ENCODE data around the gene SYNJ2.
A peak's percentile ranks its signal among the peaks of the same experiment; 100 is the strongest.

SYNJ2 gene

GRCh38 chr6:157997893-157998608 is 16.4 kb downstream of the SYNJ2 start:
- DNase-seq: no peak

DNA sequence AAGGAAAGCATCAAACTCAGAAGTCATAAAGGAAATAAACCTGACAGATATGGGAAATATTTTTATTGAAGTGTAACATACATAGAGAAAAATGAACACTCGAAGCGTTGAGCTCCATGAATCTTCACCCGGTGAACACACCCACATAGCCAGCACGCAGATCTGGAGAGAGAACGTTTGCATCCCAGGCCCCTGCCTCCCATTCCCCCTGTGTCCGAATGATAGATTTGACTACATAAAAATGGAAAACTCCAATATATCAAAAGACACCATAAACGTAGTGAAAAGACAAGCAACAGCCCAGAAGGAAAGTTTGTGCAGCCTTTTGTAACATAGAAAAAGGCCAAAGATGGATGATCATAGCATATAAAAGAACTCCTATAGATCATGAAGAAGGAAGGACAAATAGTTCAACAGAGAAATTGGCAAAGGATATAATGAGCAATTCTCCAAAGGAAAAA is 17.1 kb downstream of the SYNJ2 start:
- DNase-seq: no peak

- peak in 37 of 51 donors; percentile 15 to 92 (median 67) for DNase-seq
Measured at GRCh38 chr6:157999168-158000051, 17.7 kb downstream of the SYNJ2 start.

DNA sequence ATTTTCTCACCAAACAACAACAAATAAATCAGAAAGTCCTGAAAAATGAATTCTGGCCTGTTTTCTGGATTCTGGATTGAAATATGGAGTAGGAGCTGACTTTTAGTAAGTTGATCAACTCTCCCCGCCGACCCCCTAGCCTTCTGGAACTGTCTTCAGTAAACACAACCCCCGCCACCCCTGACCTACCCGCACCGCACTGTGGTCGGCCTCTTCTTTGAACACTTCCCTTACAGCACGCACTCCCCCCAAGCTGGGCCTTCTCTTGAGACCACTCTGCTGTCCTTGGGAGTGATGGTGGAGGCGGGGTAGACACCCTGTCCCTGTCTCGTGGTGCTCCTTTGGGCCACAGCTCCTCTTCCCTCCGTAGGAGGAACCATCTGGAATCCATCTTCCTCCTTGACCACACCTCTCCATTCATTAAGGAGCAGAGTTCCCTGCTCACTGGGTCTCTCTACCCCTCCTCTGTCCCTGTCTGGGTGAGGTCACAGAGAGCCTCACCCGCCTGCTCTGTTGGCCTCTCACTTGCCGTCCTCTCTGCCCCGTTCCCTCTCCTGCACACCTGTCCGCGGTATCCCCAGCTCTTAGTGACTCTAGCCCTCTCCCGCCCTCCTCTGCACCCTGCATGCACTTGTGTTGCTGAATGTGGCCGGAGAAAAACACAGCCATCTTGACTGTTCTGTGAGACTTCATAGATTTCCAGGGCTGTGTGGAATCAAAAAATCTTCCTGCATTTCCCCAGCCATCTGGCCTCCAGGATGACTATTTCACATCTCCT is 19.1 kb downstream of the SYNJ2 start:
- DNase-seq: no peak

- DNase-seq: peak in 1 of 51 donors; percentile 37
Measured at GRCh38 chr6:158002249-158002950, 20.7 kb downstream of the SYNJ2 start.

DNA sequence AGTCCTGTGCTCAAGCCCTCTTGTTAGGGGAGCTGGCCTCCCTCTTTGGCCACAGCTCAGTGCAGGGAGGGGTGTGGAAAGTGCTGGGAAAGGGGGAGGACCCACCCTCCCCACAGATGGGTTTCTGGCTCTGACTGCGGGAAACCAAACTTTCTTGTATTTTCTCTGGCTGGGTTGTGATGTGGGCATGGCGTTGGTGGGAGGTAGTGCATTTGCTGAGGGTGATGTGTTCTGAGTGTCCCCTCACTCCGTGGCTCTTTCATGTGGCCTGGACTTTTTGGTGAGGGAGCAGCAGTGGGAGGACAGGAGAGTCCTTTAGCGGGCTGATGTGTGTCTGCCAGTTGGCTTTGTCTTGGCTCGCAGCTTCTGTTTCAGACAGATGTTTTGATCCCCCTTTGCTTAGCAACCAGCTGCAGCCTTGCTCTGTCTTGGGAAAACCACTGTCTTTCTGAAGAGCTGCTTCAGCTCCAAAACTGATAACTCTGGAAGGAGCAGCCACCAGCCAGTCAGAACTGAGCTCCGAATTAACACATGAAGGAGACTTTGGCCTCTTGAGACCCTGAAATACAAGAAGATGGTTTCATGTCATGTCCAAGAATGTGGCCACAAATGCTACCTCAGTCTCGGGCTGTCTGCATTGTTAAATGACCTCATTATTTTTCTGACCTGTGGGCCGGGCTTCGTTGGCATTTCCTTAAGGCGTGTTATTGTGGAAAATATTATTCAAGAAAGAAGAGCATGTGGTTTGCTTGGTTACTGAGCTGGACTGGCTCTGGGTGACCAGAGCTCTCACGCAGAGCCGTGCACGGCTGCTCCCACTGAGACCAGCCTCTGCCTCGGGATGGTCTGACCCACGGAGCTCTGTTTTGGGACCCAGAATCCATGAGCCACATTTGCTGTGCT is 21.5 kb downstream of the SYNJ2 start:
- peak in 9 of 51 donors; percentile 33 to 57 (median 48) for DNase-seq

GRCh38 chr6:158003910-158004700 is 22.4 kb downstream of the SYNJ2 start:
- DNase-seq: no peak

DNA sequence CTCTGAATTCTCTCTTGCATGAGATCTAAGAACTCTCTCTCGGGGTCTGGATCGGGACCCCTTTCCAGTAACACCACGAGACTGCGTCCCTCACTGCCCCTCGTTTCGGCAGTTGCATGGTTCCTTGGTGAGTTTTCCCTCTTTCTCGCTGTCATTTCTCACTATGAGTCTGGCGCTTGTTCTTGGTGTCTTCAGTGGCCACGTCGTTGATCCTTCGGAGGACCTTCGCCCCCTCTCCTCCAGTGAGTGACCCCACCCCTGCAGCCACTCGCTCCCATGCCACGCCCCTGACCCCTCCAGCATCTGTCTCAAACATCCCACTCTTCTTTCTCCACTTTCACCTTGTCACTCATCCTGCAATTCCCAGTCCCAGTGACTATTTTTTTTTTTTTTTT is 23.0 kb downstream of the SYNJ2 start:
- DNase-seq: no peak

GRCh38 chr6:158005626-158006180 is 24.0 kb downstream of the SYNJ2 start:
- no peak for DNase-seq

DNA sequence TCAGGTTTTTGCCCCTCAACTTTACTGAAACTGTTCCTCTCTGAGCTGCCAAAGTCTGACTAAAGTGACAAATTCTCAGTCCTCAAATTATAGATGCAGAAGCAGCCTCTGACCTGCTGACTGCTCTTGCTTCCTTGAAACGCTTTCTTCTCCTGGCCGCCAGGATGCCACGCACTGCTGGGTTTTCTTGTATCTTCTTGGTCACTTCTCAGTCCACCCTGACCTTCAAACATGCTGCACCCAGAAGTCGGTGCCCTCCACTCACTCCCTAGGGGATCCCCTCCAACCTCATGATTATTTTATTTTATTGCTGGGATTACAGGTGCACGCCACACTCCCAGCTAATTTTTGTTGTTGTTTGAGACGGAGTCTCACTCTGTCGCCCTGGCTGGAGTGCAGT is 24.7 kb downstream of the SYNJ2 start:
- no peak for DNase-seq

DNA sequence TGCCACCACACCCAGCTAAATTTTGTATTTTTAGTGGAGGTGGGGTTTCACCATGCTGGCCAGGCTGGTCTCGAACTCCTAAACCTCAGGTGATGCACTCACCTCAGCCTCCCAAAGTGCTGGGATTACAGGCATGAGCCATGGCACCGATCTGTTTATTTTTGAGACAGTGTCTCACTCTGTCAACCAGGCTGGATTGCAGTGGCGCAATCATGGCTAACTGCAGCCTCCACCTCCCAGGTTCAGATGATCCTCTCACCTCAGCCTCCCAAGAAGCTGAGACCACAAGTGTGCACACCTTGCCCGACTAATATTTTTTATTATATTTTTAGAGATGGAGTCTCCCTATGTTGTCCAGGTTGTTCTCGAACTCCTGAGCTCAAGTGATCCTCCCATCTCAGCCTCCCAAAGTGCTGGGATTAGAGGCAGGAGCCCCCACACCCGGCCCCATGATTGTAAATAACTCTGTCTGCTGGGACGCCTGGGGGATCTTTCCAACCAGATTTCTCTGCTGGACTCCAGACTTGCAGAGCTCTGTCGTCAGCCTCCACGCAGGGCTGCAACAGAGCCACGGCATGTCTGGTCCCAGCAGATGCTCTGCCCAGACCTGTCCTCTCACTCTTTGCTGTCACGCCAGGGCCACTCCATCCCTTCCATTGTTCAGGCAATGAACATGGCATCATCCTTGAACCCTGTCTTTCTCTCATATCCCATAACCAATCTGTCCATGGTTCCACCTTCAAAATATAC is 25.3 kb downstream of the SYNJ2 start:
- DNase-seq: no peak

- DNase-seq: peak in 1 of 51 donors; percentile 44
Measured at GRCh38 chr6:158008864-158009113, 27.1 kb downstream of the SYNJ2 start.

GRCh38 chr6:158009114-158009891 is 27.6 kb downstream of the SYNJ2 start:
- DNase-seq: peak in 44 of 51 donors; percentile 26 to 86 (median 64)

DNA sequence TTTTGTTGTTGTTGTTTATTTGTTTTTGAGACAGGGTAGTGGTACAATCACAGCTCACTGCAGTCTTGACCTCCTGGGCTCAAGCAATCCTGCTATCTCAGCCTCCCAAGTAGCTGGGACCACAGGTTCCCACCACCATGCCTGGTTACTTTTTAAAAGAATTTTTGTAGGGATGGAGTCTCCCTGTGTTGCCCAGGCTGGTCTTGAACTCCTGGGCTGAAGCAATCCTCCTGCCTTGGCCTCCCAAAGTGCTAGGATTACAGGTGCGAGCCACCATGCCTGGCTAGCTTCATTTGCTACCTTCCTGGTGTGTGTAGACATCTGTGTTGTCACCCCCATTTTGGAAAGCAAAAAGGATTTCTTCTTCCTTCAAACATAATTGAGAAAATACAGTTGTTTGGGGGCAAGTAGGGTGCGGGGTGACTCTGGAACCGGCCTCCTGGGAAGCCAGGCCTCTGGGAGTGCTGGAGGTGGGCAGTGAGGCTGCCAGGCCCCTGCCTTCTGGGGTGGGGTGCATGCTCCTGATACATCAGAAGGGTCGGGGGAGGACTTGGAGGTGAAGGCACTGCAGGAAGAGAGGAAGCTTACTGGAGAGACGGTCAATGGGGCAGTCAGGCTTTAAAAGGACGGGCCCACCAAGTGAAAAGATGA is 28.4 kb downstream of the SYNJ2 start:
- DNase-seq: no peak

DNA sequence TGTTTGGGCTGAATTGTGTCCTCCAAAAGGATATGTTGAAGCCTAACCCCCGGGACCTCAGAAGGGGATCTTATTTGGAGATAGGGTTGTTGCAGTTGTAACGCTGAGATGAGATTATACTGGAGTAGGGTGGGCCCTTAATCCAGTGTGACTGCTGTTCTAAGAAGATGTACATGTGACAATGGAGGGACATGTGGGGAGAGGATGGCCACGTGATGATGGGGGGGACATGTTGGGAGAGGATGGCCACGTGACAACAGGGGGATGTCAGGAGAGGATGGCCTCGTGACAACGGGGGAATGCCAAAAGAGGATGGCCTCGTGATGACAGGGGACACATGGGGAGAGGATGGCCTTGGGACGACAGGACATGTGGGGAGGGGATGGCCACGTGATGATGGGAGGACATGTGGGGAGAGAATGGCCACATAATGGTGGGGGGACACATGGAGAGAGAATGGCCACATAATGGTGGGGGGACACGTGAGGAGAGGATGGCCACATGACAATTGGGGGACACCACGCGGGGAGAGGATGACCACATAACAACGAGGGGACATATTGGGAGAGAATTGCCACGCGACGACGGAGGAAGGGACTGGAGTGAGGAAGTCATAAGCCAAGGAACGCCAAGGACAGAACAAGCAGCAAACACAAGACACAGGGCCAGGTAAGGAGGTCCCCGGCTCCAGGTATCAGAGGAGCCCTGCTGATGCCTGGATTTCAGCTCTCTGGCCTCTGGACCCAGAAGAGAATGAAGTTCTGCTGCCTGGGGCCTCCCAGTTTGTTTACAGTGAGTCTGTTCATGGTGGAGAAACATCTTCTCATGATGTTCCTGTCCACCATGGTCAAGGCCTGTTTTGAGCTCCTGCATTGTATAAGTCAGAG is 29.2 kb downstream of the SYNJ2 start:
- DNase-seq: peak in 7 of 51 donors; percentile 18 to 69 (median 37)

GRCh38 chr6:158011478-158011920 is 29.8 kb downstream of the SYNJ2 start:
- peak in 12 of 51 donors; percentile 18 to 79 (median 40) for DNase-seq
